Fibroblast of gingiva (primary cell): ENCODE measurements around the gene SLC7A1.

Experiments
- DNase-seq: peaks from one replicate; pipeline ENCODE4 v3.0.0-alpha.2; 2011; ENCODE audit warnings: low read depth

Gene SLC7A1

GRCh38 chr13:29527511-29527910 is 68.0 kb downstream of the SLC7A1 start:
- no peak for DNase-seq

DNA sequence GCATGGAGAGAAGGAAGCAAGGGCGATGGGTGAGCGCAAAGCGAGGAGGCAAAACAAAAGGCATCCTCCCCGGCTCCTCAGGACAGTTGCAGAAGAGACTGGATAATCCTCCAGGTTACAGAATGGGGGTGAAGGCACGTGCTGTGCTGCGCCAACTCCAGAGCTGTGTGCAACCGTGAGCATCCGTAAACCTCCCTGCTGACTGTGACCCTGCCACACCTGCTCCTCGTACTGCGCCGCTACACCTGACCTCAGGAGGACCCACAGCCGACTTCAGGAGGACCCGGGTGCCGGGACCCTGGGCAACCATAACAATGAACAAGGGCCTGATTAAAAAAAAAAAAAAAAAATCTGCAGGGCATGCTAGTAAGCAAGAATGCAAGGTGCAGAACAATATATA is 68.7 kb downstream of the SLC7A1 start:
- no peak for DNase-seq

GRCh38 chr13:29525757-29526156 is 69.7 kb downstream of the SLC7A1 start:
- no peak for DNase-seq

GRCh38 chr13:29524641-29525040 is 70.8 kb downstream of the SLC7A1 start:
- no peak for DNase-seq

DNA sequence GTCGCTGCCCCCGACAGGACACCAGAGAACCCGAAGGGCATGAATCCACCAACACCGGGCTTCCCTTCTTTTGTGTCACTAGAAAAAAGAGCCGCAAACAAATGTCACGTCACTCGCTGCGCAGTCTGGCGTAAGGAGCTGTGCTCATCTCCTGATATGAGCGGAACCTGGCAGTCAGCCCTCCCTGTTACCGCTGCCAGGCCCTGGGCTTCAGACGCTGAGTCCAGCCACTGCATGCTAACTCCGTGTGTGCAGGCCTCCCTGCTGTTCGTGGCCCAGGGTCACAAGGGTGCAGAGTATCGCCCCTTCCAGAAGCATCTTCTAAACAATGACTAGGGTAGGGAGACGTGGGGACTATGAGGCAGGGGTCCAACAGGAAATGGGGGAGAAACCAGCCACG is 71.3 kb downstream of the SLC7A1 start:
- DNase-seq = no peak

- DNase-seq = peak; percentile 73
Measured at GRCh38 chr13:29523199-29523961, 72.1 kb downstream of the SLC7A1 start.

- peak; percentile 96 for DNase-seq
Measured at GRCh38 chr13:29522044-29522685, 73.3 kb downstream of the SLC7A1 start.

DNA sequence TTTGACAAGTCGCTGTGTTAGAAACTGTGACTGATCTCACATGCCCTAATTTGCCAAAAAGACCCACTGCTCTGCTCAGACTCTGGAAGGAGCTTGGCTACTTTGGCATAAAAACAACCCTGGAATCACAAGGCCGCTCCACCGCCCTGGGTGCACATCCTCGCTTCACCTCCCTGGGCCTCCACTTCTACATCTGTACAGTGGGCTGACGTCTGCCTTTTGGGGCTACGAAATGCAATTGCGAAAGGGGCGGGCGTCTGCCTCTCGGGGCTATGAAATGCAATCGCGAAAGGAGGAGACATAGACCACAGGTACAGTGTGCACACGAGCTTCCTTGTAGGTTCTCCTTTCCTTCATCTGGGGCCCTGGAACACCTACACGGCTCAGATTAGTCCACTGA is 74.2 kb downstream of the SLC7A1 start:
- DNase-seq = no peak

GRCh38 chr13:29520671-29521070 is 74.8 kb downstream of the SLC7A1 start:
- peak; percentile 75 for DNase-seq

DNA sequence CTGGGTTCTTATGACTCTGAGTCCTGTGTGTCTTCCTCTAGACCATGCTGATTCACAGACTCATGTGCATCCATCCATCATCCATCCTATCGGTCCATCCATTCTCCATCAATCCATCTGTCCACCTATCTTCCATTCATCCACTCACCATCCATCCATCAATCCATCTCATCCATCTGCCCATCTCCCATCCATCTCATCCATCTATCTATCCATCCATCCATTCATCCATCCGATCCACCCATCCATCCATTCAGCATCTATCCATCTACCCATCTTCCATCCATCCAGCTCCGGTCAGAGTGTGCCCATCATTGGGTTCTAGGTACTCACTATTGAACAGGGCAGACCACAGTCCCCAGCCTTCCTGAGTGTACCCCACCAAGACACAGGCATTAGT is 75.6 kb downstream of the SLC7A1 start:
- no peak for DNase-seq

DNA sequence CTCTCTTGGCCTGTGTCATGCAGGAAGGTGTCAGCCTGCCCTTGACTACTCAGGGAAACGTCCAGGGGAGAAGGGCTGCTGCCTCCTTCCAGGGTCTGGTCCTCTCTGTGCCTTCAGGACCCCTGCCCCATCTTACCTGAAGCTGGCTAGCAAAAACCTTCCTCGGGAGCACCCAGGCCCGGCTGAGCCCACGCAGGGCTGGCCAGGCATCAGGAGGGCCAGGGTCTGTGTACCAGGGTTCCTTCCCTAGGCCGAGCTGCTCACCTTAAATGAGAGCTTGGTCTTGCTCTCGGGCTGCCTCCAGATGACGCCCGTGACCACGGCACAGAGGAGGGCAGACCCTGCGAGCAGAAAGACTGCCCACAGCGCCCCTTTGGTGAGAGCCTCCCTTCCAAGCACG is 78.6 kb downstream of the SLC7A1 start:
- DNase-seq = no peak

DNA sequence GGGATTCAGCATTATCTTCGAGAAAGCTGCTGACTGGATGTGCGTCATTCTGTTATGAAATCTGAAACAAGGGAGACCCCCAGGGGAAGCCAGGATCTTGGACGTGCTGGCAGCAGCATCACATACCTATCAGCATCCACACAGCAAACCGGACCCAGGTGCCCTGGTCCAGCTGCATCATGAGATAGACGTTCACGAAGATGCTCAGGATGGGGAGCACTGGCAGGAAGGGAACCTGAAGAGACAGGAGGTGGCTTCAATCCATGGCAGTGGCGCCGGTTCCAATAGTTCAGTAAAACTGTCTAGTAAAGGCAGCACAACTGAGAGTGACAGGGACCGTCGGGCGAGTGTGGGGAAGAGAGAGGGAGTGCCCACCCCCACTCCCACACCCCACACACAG is 79.5 kb downstream of the SLC7A1 start:
- DNase-seq = no peak

DNA sequence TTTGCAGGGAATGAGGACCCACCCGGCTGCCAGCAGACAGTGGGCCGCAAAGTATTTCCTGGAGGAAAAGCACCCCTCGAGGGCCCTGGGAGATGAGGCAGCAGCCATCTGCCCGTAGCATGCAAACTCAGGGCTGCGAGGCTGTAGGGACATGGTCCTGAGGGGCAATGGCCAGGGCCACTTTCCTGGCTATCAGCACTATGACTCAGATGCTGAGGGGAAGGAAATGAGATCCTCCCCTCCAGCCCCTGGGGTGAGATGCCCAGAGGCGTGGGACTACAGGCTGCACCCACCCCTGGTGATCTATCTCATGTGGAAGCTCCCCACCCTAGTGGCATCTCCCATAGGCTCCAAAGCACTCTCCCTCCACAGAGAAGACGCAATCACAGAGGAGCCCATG is 80.1 kb downstream of the SLC7A1 start:
- DNase-seq = no peak

DNA sequence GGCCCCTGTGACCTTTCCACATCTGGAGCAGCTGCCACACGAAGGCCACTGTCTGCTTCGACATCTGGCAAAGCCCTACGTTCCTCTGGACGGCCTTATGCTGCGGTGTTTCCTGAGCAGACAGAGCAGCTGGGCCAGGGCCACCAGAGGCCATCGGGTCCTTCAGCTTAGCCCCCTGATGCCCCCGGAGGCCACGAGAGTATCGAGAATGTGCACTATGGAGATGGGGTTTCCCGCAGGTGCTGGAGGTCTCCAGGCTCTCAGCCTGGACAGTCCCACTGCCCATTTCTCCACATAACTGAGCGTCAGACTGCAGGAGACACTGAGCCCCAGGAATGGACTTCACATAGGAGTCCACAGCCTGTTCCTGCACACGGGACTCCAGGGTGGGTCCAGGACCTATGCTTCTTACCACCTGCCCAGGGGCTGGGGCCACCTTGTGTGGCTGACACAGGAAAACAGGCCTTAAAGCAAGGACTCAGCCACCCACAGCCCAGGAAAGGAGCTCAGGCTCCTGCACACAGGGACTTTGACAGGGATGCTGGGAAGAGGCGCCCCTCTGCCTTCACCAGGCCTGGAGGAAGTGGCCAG is 80.7 kb downstream of the SLC7A1 start:
- DNase-seq = no peak

DNA sequence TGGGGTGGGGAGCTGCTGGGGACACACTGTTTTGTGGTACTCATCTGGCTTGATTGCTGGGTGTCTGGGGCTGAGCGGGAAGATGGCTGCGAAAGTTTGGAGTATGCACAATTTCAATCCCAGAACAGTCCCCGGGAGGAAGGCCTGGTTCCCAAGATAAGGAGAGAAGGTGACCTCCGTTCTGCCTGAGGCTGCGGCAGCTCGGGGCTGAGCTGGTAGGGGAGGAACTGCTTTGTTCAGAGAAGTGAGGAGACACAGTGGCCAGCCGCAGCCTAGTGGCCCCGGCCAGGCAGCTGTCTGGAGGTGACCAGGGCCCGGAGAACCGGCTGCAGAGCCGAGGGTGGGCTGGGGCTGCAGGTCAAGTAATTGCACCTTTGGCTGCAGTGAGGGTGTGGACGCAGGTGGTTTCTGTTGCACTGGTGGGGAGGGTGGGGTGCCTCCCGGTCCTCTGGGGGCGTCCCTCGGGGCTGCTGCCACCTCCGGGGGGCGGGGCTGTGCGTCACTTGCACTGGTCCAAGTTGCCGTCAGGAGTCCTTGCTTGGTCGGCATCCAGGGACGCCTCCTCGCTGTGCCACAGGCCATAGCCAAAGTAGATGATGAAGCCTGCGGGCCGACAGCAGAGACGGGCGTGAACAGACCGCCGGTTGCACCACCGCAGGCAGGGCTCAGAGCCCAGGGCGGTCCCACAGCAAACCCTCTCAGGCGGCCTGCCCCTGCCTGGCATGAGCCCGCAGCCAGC is 81.3 kb downstream of the SLC7A1 start:
- DNase-seq = peak; percentile 63

DNA sequence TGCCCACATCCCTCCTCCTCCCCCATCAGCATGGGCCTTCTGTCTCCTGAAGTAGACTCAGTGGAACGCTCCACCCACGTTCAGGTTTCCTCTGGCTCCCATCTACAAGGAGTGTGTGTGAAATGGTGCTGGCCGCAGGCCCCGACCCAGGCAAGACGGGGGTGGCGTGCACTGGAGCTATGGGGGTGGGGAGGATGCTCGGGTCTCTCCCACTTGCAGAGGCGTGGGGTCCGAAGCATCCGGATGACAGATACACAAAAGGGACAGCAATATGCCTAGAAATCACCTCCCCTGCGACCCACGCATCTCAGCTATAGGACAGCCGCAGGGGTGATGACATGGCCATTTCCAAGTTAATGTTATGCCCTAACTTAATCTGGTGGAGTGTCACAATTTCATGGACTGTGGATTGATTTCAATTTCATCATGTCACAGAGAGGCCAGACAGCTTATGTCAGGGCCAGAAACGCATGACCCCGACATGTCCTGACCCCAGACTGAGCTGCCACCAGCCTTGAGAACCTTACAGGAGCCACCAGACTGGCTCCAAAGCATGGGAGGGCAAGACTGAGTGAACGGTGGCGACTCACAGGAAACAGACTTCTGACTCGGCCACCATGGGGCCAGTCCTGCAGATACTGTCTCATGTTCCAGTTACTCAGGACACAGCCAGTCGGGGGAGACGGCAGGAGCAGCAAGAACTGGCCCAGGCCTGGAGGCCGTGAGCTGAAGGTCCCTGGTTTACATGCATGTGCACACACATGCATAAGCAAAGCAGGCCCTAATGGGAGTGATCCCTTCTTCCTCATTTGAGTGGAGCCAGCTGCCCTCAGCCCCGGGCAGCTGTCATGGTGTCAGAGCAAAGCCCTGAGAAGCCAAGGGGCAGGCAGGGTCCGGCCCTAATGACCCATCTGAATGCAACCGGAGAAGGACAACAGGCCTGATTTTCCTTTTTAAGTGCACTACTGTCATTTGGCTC is 82.2 kb downstream of the SLC7A1 start:
- no peak for DNase-seq

DNA sequence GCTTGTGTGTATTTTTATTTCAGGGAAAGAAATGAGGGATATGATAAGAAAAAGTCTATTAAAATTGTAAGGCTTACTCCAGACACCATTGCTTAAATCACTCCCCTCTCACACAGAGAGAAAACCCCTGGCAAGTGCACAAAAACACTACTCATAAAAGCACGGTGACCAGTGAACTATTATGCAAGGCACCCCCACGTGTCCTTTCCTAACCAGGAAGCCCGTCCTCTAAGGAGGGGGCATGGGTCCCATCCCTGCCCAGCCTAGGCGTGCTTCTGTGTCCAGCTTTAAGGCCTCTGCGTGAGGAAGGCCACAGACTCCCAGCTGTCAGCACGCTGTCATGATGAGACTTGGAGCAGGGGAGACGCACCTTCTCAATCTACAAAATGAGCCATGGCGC is 83.5 kb downstream of the SLC7A1 start:
- peak; percentile 24 for DNase-seq

DNA sequence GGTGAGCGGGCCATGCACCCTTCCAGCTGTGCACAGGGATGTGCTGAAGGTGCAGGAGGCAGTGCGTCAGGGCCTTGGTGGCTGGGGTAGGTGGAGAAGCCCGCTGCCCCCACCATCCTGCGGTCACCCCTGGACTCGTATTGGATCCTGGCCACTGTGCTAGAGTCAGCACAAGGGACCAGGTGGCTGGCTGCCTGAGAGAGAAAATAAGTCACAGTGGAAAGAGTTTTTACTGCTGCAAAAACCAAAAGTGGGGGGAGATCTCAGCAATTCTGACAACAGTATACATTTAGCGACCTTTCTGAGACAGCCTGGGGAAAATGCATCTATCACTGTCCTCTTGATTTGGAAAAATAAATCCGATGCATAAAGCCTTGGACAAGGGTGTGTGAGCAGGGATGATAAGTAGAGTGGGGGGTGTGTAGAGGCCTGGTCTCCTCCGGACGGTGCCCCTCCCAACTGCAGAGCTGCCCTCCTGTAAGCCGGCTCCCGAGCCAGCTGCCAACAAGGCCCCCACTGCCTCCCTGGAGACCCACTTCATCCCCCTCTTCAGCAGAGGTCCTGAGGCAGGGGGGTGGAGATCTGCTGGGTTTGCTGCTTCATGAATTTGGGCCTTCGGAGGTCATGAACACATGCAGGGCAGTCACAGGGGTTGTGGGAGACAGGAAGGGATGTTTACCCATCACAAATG is 84.2 kb downstream of the SLC7A1 start:
- DNase-seq = no peak

DNA sequence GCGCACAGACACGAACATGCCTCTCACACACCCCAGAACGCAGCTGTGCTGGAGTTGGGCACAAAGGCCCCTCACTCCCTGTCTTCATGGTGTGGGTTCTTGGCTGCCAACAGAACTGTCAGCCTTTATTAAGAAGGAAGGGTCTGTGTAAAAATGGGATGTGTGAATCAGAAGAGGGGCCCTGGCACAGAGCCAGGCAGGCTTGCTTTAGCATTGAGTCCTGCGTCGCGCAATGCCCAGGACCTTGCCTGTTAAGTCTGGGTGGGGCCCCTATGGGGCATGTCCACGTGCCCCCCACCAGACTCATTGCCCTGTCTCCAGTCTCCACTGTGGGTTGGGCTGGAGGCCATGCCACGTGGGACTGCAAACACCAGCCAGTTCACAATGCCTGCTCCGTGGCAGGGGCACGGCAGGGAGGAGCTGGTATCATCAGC is 84.8 kb downstream of the SLC7A1 start:
- no peak for DNase-seq

DNA sequence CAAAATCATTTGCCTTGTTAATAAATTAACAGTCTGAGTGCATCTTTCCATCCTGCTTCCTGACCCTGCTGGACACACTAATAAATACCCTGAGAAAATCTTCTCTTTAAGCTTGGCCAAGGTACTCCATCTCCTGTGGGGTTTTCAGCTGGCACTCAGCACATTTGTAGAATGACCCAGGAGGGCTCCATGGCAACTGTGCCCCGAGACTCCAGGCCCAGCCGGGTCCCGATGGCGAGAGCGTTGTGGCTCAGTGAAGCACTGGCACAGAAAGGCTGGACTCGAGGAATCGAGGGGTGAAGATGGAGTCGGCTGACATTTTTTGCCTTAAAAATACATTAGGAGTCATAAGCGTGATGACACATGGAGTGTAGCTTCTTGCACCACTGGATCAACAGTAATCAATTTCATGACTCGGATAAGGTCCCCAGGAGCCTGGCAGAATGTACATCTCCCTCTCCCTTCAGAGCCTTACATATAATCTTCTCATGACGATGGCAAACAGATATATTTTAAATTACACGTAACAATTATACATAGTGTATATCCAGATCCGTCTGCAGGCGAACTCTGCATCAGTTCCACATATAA is 85.4 kb downstream of the SLC7A1 start:
- peak; percentile 16 for DNase-seq

DNA sequence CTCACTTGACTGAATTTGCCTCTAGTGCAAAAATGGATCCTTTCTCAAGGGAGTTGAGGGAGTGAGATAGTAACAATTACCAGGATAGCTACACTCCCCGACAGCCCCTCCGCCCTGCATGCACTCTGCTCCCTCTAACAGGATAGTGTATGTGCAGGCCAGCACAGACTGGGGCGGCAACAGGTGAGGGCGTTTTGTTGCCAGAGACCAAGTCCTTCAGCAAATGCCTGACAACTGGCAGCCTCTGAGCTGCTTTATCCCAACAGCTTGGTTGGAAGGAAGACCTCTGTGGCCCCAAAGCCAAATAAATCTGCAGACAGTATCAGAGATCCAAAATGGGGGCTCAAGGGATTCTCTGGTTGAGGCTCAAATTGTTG is 86.6 kb downstream of the SLC7A1 start:
- no peak for DNase-seq
